ENCODE data around the gene SH3BGRL3.
A peak's percentile ranks its signal among the peaks of the same experiment; 100 is the strongest.

DNA sequence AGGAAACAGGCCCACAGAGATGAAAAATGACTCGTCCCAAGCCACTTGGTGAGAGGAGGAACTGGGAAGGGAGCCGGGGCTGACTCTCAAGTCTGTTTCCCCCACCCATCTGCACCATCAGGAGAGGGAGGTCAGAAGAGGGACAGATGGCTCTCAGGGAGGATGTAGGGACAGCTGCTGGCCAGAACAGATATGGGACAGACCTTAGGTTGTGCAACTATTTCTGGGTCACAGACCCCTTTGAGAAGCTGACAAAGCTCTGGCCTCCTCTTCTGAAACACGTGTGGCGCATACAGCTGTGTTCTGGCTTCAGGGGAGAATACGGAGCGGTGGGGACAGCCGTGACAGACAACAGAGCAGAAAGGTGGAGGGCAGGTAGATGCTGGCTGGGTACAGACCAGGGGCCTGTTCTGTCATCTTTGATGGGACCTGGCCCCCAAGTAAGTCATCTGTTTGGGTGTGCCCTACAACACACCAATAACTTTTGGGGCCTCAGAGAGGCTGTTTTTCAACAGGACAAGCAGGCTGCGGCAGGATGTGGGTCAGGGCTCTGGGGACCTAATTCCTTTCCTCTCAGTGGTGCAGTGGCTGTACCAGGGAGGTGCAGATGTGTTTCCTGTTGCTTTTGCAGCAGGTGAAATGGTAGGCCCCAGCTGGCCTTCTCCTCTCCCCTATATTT lies 7.3 kb downstream of the SH3BGRL3 start:
- TF ChIP-seq CTCF (IDR thresholded peaks at IDR 0.05) (no peak), POLR2A (IDR thresholded peaks at IDR 0.05) (peak in 1 of 4 donors; percentile 20)

All from esophagus squamous epithelium (tissue), 4 donors.